H4 (cell line): ENCODE measurements around the gene PLA2G2F. TPM values are rescaled to one million over a fixed set of nuclear protein-coding genes. Genes with fewer than 3 reads are reported as not detected.

Experiments
- DNase-seq: peaks from one replicate; pipeline ENCODE4 v3.0.0-alpha.2; 2015; ENCODE audit warnings: low spot score
- total RNA-seq: library from RNA; depleted of rRNA; stranded (reverse); fragments of >200 nt; shearing (Covaris generic); gene quantifications from 2 replicates; pipeline ENCODE4 v1.2.3, GENCODE V29; 2014

The PLA2G2F gene
- total RNA-seq, 1 experiment from 2014 or later = not detected

- no peak for DNase-seq
Observed at GRCh38 chr1:20142001-20142710, 3.0 kb downstream of the PLA2G2F start.

DNA sequence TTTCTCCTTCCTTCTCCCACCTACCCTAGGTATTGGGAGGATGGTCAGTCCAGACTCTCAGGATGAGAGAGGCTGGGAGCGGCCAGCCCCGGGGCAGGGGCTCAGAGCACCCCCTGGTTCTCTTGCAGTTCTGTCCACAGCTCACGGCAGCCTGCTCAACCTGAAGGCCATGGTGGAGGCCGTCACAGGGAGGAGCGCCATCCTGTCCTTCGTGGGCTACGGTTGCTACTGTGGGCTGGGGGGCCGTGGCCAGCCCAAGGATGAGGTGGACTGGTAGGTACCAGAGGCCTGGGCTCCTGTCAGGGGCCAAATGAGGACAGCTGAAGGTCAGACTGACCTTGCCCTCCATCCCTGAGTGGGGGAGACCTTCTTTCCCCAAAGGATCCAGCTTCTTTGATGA, 4.2 kb downstream of the PLA2G2F start:
- no peak for DNase-seq

GRCh38 chr1:20143734-20144565, 4.8 kb downstream of the PLA2G2F start:
- DNase-seq = no peak

DNA sequence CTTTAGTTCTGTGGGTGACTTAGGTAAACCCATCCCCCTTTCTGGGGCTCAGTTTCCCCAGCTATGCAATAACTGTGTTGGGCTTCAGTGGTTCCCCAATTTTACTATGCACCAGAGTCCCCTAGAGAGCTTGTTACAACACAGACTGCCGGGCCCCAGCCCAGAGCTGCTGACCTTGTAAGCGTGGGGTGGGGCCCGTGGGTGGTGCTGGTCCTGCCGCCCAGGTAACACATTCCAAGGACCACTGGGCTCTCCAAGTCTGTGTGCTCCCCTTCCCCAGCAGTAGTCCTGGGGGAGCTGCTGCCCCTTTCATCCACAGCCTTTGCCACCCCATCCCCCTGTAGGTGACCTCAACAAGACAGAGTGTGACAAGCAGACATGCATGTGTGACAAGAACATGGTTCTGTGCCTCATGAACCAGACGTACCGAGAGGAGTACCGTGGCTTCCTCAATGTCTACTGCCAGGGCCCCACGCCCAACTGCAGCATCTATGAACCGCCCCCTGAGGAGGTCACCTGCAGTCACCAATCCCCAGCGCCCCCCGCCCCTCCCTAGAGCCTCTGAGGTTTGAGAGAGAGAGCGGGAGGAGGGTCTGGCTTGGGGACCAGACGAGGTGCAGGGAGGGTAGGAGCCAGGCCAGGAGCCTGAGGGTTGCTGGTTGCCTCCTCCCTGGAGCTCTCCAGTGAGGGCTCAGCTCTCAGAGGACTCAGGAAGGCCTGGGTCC, 8.9 kb downstream of the PLA2G2F start:
- DNase-seq = no peak

- no peak for DNase-seq
Observed at GRCh38 chr1:20148571-20149500, 9.7 kb downstream of the PLA2G2F start.

DNA sequence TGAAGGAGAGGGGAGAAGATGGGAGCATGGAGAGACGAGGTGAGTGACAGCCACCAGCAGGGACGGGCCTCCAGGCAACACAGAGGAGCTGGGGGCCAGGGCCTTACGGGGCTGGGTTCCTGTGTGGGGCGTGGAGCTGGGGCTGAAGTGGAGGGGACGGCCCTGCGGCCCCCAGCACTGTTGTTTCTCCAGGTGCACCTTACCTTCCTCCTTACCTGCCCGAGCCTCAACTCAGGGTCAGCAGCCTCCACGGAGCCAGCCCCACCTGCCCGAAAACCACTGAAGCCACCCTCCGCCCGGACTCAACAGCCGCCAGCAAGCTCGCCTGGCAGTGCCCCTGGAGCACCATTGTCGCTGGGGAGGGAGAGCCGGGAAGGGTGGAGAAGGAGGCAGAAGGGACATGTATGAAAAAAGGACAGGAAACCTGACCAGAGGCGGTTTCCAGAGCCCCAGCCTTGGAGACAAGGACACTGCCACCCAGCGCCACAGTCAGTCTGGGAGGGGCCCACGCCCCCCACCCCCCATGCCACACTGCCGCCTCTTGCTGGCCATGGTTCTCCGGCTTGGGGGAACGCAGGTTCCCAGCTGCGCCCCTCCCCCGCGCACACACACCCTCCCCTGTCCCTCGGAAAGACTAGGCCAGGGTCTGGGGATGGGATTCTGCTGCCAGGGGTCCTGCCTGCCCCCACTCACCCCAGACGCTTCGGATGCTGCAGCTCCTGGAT, 10.6 kb downstream of the PLA2G2F start:
- no peak for DNase-seq

DNA sequence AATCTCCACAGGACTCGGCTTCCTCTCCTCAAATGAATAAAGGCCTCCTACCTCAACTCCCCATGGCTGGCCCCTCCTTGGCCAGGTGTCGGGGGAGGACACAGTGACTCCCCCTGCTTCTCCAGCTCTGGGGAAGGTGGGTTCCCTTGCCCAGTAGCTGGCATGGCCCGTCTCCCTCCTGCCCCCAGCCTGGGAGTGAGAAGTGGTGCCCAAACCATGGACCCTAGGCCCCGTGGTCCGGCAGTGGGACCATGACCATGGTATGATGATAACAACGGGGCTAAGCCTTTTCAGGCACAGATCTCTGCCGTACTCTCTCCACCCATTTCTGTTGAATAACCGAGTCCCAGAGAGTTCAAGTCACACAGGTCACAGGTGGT, 11.2 kb downstream of the PLA2G2F start:
- DNase-seq = no peak

GRCh38 chr1:20150969-20151368, 11.8 kb downstream of the PLA2G2F start:
- no peak for DNase-seq

DNA sequence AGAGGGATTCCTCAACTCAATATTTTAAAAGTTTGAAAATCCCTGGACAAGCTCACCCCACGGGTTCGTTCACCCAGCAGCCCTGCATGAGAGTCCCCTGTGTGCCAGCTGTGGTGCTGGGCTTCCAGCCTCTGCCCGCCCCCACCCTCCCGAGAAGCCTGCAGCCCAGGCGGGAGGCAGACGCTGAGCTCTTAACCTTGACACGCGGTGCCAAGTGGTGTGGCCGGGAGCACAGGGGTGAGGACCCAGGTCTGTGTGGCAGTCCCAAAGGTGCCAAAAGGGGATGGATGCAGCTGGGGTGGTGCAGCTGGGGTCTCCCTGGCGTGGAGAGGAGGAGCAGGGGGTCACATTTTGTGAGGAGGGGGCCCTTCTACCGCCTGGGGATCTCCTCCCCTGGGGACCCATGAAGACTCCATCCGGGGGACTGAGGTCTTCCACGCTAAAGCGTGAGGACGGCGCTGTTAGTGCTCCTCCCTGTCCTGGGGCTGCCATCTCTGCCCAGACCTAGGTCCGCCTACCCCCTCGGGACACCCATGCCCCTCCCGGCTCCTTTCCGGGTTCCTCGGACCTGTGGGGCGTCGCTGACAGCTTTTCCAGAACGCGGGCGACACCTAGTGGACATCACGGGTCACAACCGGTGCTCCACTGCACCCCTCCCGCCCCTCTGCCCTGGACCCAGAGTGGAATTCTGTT, 12.9 kb downstream of the PLA2G2F start:
- peak; percentile 72 for DNase-seq

GRCh38 chr1:20152599-20152930, 13.4 kb downstream of the PLA2G2F start:
- no peak for DNase-seq

DNA sequence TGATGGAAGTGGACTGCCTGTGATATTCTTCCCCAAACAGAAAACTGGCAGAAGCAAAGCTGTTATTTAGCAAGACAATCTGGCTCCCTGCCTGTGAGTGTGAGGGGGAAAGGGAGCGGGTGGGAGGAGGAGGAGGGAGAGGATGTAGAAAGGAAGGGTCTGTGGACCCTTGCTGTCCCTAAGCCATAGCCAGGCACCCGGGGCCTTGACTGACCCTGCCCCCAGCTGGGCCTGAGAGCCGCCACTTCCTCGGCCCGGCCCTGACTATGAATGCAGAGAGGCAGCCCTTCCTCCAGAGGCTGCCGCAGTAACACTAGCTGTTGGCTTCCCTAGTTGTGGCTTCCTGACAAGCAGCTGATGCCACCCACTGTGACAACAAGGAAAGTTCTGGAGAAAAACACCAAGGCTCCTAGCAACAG, 13.9 kb downstream of the PLA2G2F start:
- no peak for DNase-seq

- no peak for DNase-seq
Observed at GRCh38 chr1:20154301-20154831, 15.2 kb downstream of the PLA2G2F start.

DNA sequence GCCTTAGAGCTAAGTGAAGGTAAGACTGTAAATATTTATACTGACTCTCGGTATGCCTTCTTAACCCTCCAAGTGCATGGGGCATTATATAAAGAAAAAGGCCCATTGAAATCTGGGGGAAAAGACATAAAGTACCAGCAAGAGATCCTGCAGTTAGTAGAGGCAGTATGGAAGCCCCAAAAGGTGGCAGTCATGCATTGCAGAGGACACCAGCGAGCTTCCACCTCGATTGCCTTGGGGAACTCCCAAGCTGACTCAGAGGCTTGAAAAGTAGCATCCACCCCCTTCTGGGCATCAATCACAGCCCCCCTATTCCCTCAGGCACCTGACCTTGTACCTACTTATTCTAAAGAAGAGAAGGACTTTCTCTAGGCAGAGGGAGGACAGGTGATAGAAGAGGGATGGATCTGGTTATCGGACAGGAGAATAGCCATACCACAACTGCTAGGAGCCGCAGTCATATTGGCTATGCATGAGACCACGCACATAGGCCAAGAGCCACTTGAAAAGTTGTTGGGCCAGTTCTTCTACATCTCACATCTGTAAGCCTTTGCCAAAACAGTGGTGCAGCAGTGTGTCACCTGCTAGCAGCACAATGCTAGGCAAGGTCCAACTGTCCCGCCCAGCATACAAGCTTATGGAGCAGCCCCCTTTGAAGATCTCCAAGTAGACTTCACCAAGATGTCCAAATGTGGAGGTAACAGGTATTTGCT, 19.4 kb downstream of the PLA2G2F start:
- DNase-seq = no peak

DNA sequence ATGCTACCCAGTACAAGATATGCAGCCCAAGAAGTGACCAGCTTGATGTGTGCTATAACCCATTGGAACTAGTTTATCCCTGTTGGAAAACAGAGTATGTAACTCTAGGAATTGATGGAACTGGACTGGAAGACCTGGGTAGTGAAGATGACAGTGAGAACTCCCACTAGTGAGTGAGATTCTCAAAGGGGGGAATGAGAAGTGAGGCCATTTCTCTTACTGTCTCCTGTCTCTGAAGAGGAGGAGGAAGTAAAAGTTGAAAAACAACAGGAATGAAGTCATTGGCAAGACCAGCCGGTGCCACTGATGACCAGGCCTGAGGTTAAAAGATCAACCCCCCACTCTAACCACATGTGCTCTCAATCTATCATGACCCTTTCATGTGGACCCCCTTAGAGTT, 20.9 kb downstream of the PLA2G2F start:
- no peak for DNase-seq

- DNase-seq = no peak
Observed at GRCh38 chr1:20164694-20165202, 25.6 kb downstream of the PLA2G2F start.

- DNase-seq = no peak
Observed at GRCh38 chr1:20165522-20165951, 26.4 kb downstream of the PLA2G2F start.

DNA sequence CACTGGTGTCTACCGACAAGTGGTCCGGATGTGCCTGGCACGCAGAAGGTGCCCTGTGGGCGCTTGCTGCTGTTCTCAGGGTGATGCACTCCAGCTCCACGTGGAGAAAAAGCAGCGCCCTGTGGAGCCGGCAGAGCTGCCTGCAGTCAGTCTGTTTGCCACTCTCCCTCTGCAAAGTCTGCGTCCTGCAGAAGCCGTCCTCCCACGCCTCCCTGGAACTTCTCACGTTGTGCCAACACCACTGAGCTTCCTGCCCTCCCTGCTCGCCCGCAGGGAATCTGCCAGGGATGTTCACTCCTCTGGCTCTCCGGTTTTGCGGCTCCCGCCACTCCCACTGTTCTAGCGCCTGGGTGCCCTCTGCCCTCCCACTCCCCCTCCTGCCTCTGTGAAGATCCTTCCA, 26.9 kb downstream of the PLA2G2F start:
- no peak for DNase-seq

DNA sequence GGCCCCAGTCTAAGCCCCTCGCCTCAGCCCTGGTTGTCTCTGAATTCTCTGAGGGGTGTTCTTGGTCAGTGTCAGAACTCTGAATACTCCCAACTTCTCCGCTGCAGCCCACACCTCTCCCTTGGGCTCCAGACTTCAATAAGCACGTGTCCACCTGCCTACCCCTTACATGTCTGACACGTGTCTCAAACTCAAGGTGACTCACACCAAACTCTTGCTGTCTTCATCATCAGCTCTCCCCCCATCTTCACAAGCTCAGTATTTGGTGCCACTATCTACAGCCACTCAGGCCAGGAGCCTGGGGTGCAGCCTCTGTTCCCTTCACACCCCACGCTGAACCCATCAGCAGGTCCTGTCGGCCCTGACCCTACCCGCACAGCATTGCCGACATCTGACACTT, 28.0 kb downstream of the PLA2G2F start:
- DNase-seq = no peak
